Mesendoderm (in vitro differentiated cells): ENCODE results near the gene LEFTY2.
"Not testable (repeated sequence)": the region's sequence is repeated elsewhere in the genome, so short reads cannot be mapped to it uniquely, and the experiment has no call there.

Experiments
- DNase-seq: peaks from one replicate; pipeline ENCODE4 v3.0.0; 2013
- H2AK5ac ChIP-seq: 2 replicates; pipeline ENCODE4 v1.6.1; 2013; ENCODE audit warnings: low read length, inconsistent platforms
- H2BK120ac ChIP-seq: 2 replicates; pipeline ENCODE4 v1.6.1; 2013; ENCODE audit warnings: low read depth, mild to moderate bottlenecking, low read length, moderate library complexity, mixed read lengths
- H2BK15ac ChIP-seq: replicated peaks from 2 replicates; pipeline ENCODE4 v1.6.1; 2013; ENCODE audit warnings: low read depth, mild to moderate bottlenecking, moderate library complexity
- H2BK5ac ChIP-seq: 2 replicates; pipeline ENCODE4 v1.6.1; 2013; ENCODE audit warnings: low read length, inconsistent platforms
- H3K18ac ChIP-seq: 2 replicates; pipeline ENCODE4 v1.6.1; 2013; ENCODE audit warnings: mild to moderate bottlenecking, low read length, mixed read lengths
- H3K23ac ChIP-seq: one replicate; pipeline ENCODE4 v1.6.1; 2013; ENCODE audit warnings: low read length
- H3K27ac ChIP-seq: 2 replicates; pipeline ENCODE4 v1.5.1; 2013; ENCODE audit warnings: low read depth, mild to moderate bottlenecking, inconsistent platforms, low read length, moderate library complexity
- H3K27me3 ChIP-seq: 2 replicates; pipeline ENCODE4 v1.6.1; 2013; ENCODE audit warnings: low read length, control low read depth, mild to moderate bottlenecking, inconsistent platforms; ENCODE audit not compliant: insufficient read depth, poor library complexity
- H3K36me3 ChIP-seq: 2 replicates; pipeline ENCODE4 v1.6.1; 2013; ENCODE audit warnings: low read length, inconsistent platforms; ENCODE audit not compliant: control insufficient read depth, insufficient read depth
- H3K4ac ChIP-seq: one replicate; pipeline ENCODE4 v1.6.1; 2013; ENCODE audit warnings: low read depth, mild to moderate bottlenecking, low read length, moderate library complexity
- H3K4me1 ChIP-seq: 2 replicates; pipeline ENCODE4 v1.6.1; 2013; ENCODE audit warnings: low read depth, low read length, inconsistent platforms; ENCODE audit not compliant: control insufficient read depth
- H3K4me2 ChIP-seq: 2 replicates; pipeline ENCODE4 v1.6.1; 2013; ENCODE audit warnings: low read length
- H3K4me3 ChIP-seq: 2 replicates; pipeline ENCODE4 v1.5.1; 2013; ENCODE audit warnings: mild to moderate bottlenecking, low read length
- H3K56ac ChIP-seq: one replicate; pipeline ENCODE4 v1.6.1; 2013; ENCODE audit warnings: low read length
- H3K79me1 ChIP-seq: 2 replicates; pipeline ENCODE4 v1.6.1; 2013; ENCODE audit warnings: low read length, inconsistent platforms
- H3K79me2 ChIP-seq: 2 replicates; pipeline ENCODE4 v1.6.1; 2013; ENCODE audit warnings: mild to moderate bottlenecking, low read length; ENCODE audit not compliant: control insufficient read depth, insufficient read depth
- H3K9ac ChIP-seq: 2 replicates; pipeline ENCODE4 v1.6.1; 2013; ENCODE audit warnings: low read length, inconsistent platforms
- H4K5ac ChIP-seq: one replicate; pipeline ENCODE4 v1.6.1; 2013; ENCODE audit warnings: low read length
- H4K8ac ChIP-seq: one replicate; pipeline ENCODE4 v1.6.1; 2013; ENCODE audit warnings: low read depth, mild to moderate bottlenecking, control low read depth, low read length, moderate library complexity
- WGBS: extraction: QIAGEN DNeasy Blood & Tissue Kit; methylation state at CpG from one replicate; pipeline ENCODE4 v1.1.7; 2013; ENCODE audit warnings: low lambda C conversion rate, missing lambda C conversion rate; ENCODE audit not compliant: insufficient coverage; ENCODE audit errors: extremely low coverage; 5-methylcytosine and 5-hydroxymethylcytosine counted together

Gene LEFTY2

DNA sequence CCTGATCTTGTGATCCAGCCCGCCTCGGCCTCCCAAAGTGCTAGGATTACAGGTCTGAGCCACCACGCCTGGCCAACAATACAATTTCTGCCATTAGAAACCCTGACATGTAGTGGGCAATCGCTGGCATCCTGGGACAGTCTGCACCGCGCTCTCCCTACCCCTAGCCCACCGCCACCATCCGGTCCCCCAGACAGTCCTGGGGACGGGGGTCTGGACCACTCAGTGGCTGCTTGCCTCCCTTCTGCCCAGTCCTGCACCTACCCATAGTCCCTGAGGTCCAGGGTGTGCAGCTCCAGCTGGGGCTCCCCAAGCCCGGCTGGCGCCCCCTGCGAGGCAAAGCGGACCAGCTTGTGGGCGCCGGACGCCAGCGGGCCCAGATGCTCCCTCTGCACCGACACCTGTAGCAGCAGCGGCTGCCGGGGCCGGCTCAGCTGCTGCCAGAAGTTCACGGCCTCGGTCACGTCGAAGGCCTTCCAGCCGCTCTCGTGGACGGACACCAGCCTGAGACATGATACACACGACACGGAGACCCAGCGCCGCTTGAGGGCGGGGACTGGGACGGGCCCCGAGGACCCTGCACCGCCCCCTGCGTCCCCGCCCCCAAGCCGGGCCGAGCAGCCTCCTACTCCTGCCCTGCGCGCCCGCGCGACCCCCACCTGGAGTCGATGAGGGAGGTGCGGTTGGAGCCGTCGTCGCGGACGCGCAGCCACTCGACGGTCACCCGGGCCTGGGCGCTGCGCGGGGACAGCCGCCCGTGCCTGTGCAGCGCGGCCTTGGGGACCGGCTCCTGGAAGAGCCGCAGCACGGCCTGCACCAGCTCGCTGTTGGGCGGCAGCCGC is 1.7 kb downstream of the LEFTY2 start:
- H4K5ac ChIP-seq, H3K18ac ChIP-seq, H3K4ac ChIP-seq, H4K8ac ChIP-seq, H3K4me1 ChIP-seq, H3K4me3 ChIP-seq, H2BK5ac ChIP-seq, H2AK5ac ChIP-seq, H3K27ac ChIP-seq, H2BK15ac ChIP-seq, H3K27me3 ChIP-seq, H3K79me2 ChIP-seq, H2BK120ac ChIP-seq, H3K79me1 ChIP-seq, H3K4me2 ChIP-seq, H3K36me3 ChIP-seq, H3K23ac ChIP-seq: not testable (repeated sequence)
- peak; percentile 61 for DNase-seq
- peak overlapping the region; percentile 38 for H3K56ac ChIP-seq
- H3K9ac ChIP-seq = peak overlapping the region; percentile 32
- WGBS = no CpG with 5 or more reads among the region's 69 CpGs

DNA sequence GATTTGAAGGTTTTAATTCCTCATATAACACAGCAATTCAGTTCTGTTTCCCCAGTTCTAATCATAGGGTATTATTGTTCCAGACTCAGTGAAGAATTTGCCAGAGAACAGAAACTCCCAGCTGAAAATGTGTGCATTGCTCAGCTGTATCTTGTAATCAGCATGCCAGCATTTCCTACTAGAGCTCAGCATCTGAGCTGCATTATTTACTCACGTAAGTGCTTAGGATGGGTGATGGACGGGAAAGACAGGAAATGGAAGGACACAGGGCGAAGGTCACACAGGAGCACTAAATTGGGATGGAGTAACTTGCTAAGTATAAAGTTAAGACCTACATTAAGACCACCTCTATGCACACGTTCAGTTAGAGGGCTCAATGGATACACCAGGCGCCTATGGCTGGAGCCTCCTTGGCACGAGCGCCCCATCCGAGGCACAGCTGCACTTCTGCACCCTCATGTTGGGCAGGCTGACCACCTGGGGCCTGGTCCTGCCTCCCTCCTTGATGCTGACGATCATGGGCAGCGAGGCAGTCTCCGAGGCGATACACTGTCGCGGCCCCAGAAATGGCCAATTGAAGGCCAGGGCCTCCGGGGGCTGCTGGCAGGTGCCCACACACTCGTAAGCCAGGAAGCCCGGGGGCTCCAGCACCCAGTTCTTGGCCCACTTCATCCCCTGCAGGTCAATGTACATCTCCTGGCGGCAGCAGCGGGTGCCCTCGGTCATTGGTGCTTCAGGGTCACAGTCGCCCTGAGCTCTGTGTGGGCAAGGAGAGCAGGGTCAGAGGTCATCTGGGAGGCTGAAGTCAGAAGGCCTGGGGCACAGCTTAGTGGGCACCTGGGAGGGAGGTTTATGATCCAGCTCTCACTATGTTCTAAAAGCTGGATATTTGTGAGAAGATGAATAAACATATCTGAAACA is 3.7 kb downstream of the LEFTY2 start:
- no peak for DNase-seq
- H3K4me3 ChIP-seq = no peak overlapping the region
- H2BK15ac ChIP-seq = no peak overlapping the region
- no peak overlapping the region for H2AK5ac ChIP-seq
- H3K4me2 ChIP-seq = no peak overlapping the region
- no peak overlapping the region for H2BK120ac ChIP-seq
- no peak overlapping the region for H4K8ac ChIP-seq
- no peak overlapping the region for H3K9ac ChIP-seq
- no peak overlapping the region for H3K56ac ChIP-seq
- H3K27ac ChIP-seq = no peak overlapping the region
- H2BK5ac ChIP-seq = no peak overlapping the region
- no peaks in the 10 kb centered on the region for H3K79me1 ChIP-seq
- no peak overlapping the region for H3K23ac ChIP-seq
- no CpG with 5 or more reads among the region's 21 CpGs for WGBS
- no peaks in the 10 kb centered on the region for H3K79me2 ChIP-seq
- peaks cover 3% of the 10 kb centered on the region for H3K4me1 ChIP-seq
- no peaks in the 10 kb centered on the region for H3K36me3 ChIP-seq
- no peak overlapping the region for H3K18ac ChIP-seq
- H3K27me3 ChIP-seq = no peaks in the 10 kb centered on the region
- H3K4ac ChIP-seq = no peak overlapping the region
- H4K5ac ChIP-seq = no peak overlapping the region

DNA sequence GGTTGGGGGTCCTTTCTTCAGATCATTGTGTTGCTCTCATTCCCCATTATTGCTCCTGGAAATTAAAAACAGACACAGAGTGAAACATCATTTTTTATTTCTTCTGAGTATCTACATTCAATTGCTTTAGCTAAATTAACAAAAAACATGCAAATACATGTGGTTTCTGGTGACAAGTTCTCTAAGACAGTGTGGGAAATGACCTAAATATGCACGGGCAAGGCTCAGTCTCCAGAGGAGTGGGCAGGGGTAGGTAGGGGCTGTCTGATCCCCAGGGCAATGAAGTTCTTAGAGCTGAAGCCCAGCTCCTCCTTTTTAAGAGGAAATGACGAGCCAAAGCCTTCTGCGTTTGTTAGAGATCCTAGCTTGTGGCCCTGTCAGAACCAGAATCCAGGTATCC is 4.5 kb downstream of the LEFTY2 start:
- H3K27me3 ChIP-seq = no peaks in the 10 kb centered on the region
- H3K79me1 ChIP-seq = no peaks in the 10 kb centered on the region
- no peak overlapping the region for H2BK5ac ChIP-seq
- no peak overlapping the region for H4K8ac ChIP-seq
- WGBS = no CpG with 5 or more reads among the region's 3 CpGs
- H3K27ac ChIP-seq = no peak overlapping the region
- no peak for DNase-seq
- no peak overlapping the region for H3K23ac ChIP-seq
- H3K4ac ChIP-seq = no peak overlapping the region
- no peak overlapping the region for H2BK15ac ChIP-seq
- no peak overlapping the region for H3K56ac ChIP-seq
- no peak overlapping the region for H4K5ac ChIP-seq
- no peaks in the 10 kb centered on the region for H3K79me2 ChIP-seq
- peaks cover under 1% of the 10 kb centered on the region for H3K4me1 ChIP-seq
- H2AK5ac ChIP-seq = no peak overlapping the region
- H3K4me3 ChIP-seq = no peak overlapping the region
- no peaks in the 10 kb centered on the region for H3K36me3 ChIP-seq
- H2BK120ac ChIP-seq = no peak overlapping the region
- H3K4me2 ChIP-seq = no peak overlapping the region
- no peak overlapping the region for H3K18ac ChIP-seq
- H3K9ac ChIP-seq = no peak overlapping the region

DNA sequence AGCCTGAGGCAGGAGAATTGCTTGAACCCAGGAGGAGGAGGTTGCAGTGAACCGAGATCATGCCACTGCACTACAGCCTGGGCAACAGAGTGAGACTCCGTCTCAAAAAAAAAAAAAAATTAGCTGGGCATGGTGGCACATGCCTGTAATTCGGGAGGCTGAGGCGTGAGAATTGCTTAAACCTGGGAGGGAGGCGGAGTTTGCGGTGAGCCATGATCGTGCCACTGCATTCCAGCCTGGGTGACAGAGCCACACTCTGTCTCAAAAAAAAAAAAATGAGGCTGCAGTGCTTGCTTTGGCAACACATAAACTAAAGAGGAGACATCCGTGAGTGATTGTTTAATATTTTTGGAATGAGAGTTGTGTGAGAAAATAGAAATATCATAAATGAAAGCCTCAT is 4.9 kb downstream of the LEFTY2 start:
- not testable (repeated sequence) for H4K5ac ChIP-seq, H2BK15ac ChIP-seq, H3K9ac ChIP-seq, H3K4me2 ChIP-seq, H3K4me1 ChIP-seq, H3K4me3 ChIP-seq, H2AK5ac ChIP-seq, H3K23ac ChIP-seq, H3K27me3 ChIP-seq, DNase-seq, H3K79me2 ChIP-seq, H2BK5ac ChIP-seq, H3K4ac ChIP-seq, H3K18ac ChIP-seq, H3K56ac ChIP-seq, H2BK120ac ChIP-seq, H4K8ac ChIP-seq, H3K27ac ChIP-seq, H3K79me1 ChIP-seq, H3K36me3 ChIP-seq
- no CpG with 5 or more reads among the region's 8 CpGs for WGBS

DNA sequence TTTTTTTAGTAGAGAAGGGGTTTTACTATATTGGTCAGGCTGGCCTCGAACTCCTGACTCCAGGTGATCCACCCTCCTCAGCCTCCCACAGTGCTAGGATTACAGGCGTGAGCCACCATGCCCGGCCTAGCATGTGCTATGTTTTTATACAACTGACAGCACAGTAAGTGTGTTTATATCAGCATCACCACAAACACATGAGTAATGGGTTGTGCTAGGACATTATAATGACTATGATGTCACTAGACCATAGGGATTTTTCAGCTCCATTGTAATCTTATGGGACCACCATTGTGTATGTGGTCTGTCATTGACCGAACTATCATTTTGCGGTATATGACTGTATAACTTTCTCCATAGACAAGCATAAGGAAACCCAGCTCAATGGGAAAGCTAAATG is 6.3 kb downstream of the LEFTY2 start:
- H3K23ac ChIP-seq = no peak overlapping the region
- no peak overlapping the region for H4K8ac ChIP-seq
- H3K56ac ChIP-seq = no peak overlapping the region
- no peak overlapping the region for H2BK5ac ChIP-seq
- H3K18ac ChIP-seq = no peak overlapping the region
- no peak overlapping the region for H4K5ac ChIP-seq
- no peaks in the 10 kb centered on the region for H3K27me3 ChIP-seq
- H3K79me2 ChIP-seq = no peaks in the 10 kb centered on the region
- H3K4me1 ChIP-seq = no peaks in the 10 kb centered on the region
- no peak overlapping the region for H3K4ac ChIP-seq
- H3K27ac ChIP-seq = no peak overlapping the region
- no peak overlapping the region for H2BK120ac ChIP-seq
- H3K36me3 ChIP-seq = no peaks in the 10 kb centered on the region
- no peak overlapping the region for H2BK15ac ChIP-seq
- no peak overlapping the region for H2AK5ac ChIP-seq
- no peak for DNase-seq
- no peaks in the 10 kb centered on the region for H3K79me1 ChIP-seq
- H3K4me3 ChIP-seq = no peak overlapping the region
- WGBS = no CpG with 5 or more reads among the region's 5 CpGs
- H3K4me2 ChIP-seq = no peak overlapping the region
- H3K9ac ChIP-seq = no peak overlapping the region
